RCC 7860 (cell line): Measurements from ENCODE around the gene HOMER3.

ENCODE experiments used
- DNase-seq: peaks from one replicate; pipeline ENCODE4 v3.0.0-alpha.2; 2015; ENCODE audit warnings: low spot score
- FAIRE-seq: peaks from 2 replicates; lab custom pipeline; 2012; peaks lifted over from hg19 to GRCh38; lab: Jason Lieb, UNC

The HOMER3 gene

GRCh38 chr19:18883526-18884304 lies 57.3 kb downstream of the HOMER3 start:
- DNase-seq (no peak), FAIRE-seq (no peak)

- no peak for DNase-seq
- no peak for FAIRE-seq
Observed at GRCh38 chr19:18881491-18881890, 59.5 kb downstream of the HOMER3 start.

GRCh38 chr19:18879579-18880373 lies 61.2 kb downstream of the HOMER3 start:
- DNase-seq: no peak

More at GRCh38 chr19:18879579-18880373, 61.2 kb downstream of the HOMER3 start:
- no peak for FAIRE-seq
